Activated CD4-positive, alpha-beta T cell treated with anti-CD3 and anti-CD28 coated beads for 4 hours (primary cell): ENCODE data around the gene SDK1.

ENCODE experiments used
- DNase-seq, 2 donors: peaks; one replicate each; pipeline ENCODE4 v3.0.0-alpha.2; 2020

The SDK1 gene

GRCh38 chr7:4030346-4030950, 729.4 kb downstream of the SDK1 start:
- DNase-seq, result no peak

- DNase-seq, result no peak
Observed at GRCh38 chr7:4033996-4034395, 732.9 kb downstream of the SDK1 start.

GRCh38 chr7:4037308-4037707, 736.3 kb downstream of the SDK1 start:
- no peak for DNase-seq

GRCh38 chr7:4037877-4038276, 736.8 kb downstream of the SDK1 start:
- DNase-seq, result no peak

- DNase-seq, result no peak
Observed at GRCh38 chr7:4040109-4040928, 739.3 kb downstream of the SDK1 start.

GRCh38 chr7:4042402-4043045, 741.5 kb downstream of the SDK1 start:
- no peak for DNase-seq

- no peak for DNase-seq
Observed at GRCh38 chr7:4043988-4044387, 742.9 kb downstream of the SDK1 start.

- DNase-seq, result no peak
Observed at GRCh38 chr7:4045450-4045849, 744.4 kb downstream of the SDK1 start.

- no peak for DNase-seq
Observed at GRCh38 chr7:4045975-4046374, 744.9 kb downstream of the SDK1 start.

GRCh38 chr7:4048336-4048735, 747.3 kb downstream of the SDK1 start:
- no peak for DNase-seq

GRCh38 chr7:4049202-4049601, 748.1 kb downstream of the SDK1 start:
- DNase-seq, result no peak

- no peak for DNase-seq
Observed at GRCh38 chr7:4050126-4050660, 749.1 kb downstream of the SDK1 start.

GRCh38 chr7:4051696-4052095, 750.6 kb downstream of the SDK1 start:
- no peak for DNase-seq

- no peak for DNase-seq
Observed at GRCh38 chr7:4052130-4052529, 751.1 kb downstream of the SDK1 start.

GRCh38 chr7:4054158-4054557, 753.1 kb downstream of the SDK1 start:
- DNase-seq, result no peak

GRCh38 chr7:4056552-4057288, 755.7 kb downstream of the SDK1 start:
- DNase-seq, result no peak

- no peak for DNase-seq
Observed at GRCh38 chr7:4057289-4057616, 756.2 kb downstream of the SDK1 start.

- DNase-seq, result no peak
Observed at GRCh38 chr7:4058158-4058557, 757.1 kb downstream of the SDK1 start.

GRCh38 chr7:4065190-4065589, 764.1 kb downstream of the SDK1 start:
- no peak for DNase-seq

- DNase-seq, result no peak
Observed at GRCh38 chr7:4066206-4066605, 765.2 kb downstream of the SDK1 start.

GRCh38 chr7:4066626-4067475, 765.8 kb downstream of the SDK1 start:
- no peak for DNase-seq

- no peak for DNase-seq
Observed at GRCh38 chr7:4067476-4067760, 766.4 kb downstream of the SDK1 start.

GRCh38 chr7:4067874-4068273, 766.8 kb downstream of the SDK1 start:
- DNase-seq, result no peak
